HEK293 (cell line): ENCODE measurements around the gene PHEX.

Source experiments
- CTCF ChIA-PET: fragments of 350-600 bp; formaldehyde crosslinking; extraction: SDS; loops from one replicate; lab custom pipeline; 2021; ENCODE audit warnings: antibody characterized with exemption; lab: Yijun Ruan, JAX
- POLR2A ChIA-PET: fragments of 300-600 bp; formaldehyde crosslinking; extraction: SDS; loops from one replicate; lab custom pipeline; 2020; ENCODE audit warnings: antibody characterized with exemption, inconsistent platforms; lab: Yijun Ruan, JAX
- H3K27ac ChIP-seq: fragments of 200-500 bp; sonication (Bioruptor generic); 2 replicates; pipeline ENCODE4 v1.5.1; 2014; ENCODE audit warnings: low read depth, low read length, control low read depth, inconsistent platforms; ENCODE audit errors: extremely low read depth
- H3K36me3 ChIP-seq, 2 experiments: fragments of 200-500 bp in 1 of 2; sonication (Bioruptor generic) in 1 of 2; 1 replicate in 1 of 2; 2 replicates in 1 of 2; pipeline ENCODE4 v1.5.1; 2014 to 2017; ENCODE audit warnings: inconsistent platforms in 2 of 2, low read length in 2 of 2; ENCODE audit not compliant: control insufficient read depth in 2 of 2, insufficient read depth in 1 of 2
- H3K4me1 ChIP-seq: fragments of 200-500 bp; sonication (Bioruptor generic); 2 replicates; pipeline ENCODE4 v1.5.1; 2014; ENCODE audit warnings: mild to moderate bottlenecking, low read length, inconsistent platforms; ENCODE audit not compliant: control insufficient read depth, insufficient read depth
- H3K4me3 ChIP-seq: 2 replicates; pipeline ENCODE4 v1.5.1; 2011; ENCODE audit warnings: low read depth, mild to moderate bottlenecking, control low read depth, low read length, moderate library complexity
- H3K9me3 ChIP-seq: fragments of 200-500 bp; sonication (Bioruptor generic); 2 replicates; pipeline ENCODE4 v1.5.1; 2014; ENCODE audit warnings: low read depth, low read length, inconsistent platforms; ENCODE audit not compliant: control insufficient read depth, insufficient read depth
- GLI4 ChIP-seq: fragments of 450-650 bp; formaldehyde crosslinking; IDR thresholded peaks from 2 replicates; pipeline ENCODE4 v1.5.1; 2016; ENCODE audit warnings: missing biosample characterization, missing genetic modification characterization
- HOXC10 ChIP-seq: sonication (generic); formaldehyde crosslinking; IDR thresholded peaks from 2 replicates; pipeline ENCODE4 v1.8.1; 2023; ENCODE audit warnings: mild to moderate bottlenecking, missing genetic modification reagents
- HOXD13 ChIP-seq: sonication (generic); formaldehyde crosslinking; IDR thresholded peaks from 2 replicates; pipeline ENCODE4 v1.8.0; 2022; ENCODE audit warnings: missing genetic modification reagents, borderline replicate concordance
- KLF10 ChIP-seq: fragments of 450-650 bp; IDR thresholded peaks from 2 replicates; pipeline ENCODE4 v1.5.1; 2018; ENCODE audit warnings: missing biosample characterization, mild to moderate bottlenecking, missing genetic modification characterization
- SETDB1 ChIP-seq: IDR thresholded peaks from one replicate; pipeline ENCODE4 v1.6.1; 2017; ENCODE audit warnings: mild to moderate bottlenecking, low read length, moderate library complexity, mixed read lengths; ENCODE audit not compliant: insufficient read length
- WT1 ChIP-seq: fragments of 450-650 bp; formaldehyde crosslinking; IDR thresholded peaks from 2 replicates; pipeline ENCODE4 v1.5.1; 2016; ENCODE audit warnings: missing biosample characterization, missing genetic modification characterization
- ZBTB21 ChIP-seq: fragments of 450-650 bp; formaldehyde crosslinking; IDR thresholded peaks from 2 replicates; pipeline ENCODE4 v1.5.1; 2017; ENCODE audit warnings: missing biosample characterization, missing genetic modification characterization
- ZNF169 ChIP-seq: fragments of 450-650 bp; formaldehyde crosslinking; IDR thresholded peaks from 2 replicates; pipeline ENCODE4 v1.5.1; 2016; ENCODE audit warnings: missing biosample characterization, missing genetic modification characterization
- ZNF324 ChIP-seq: fragments of 450-650 bp; formaldehyde crosslinking; IDR thresholded peaks from 2 replicates; pipeline ENCODE4 v1.5.1; 2016; ENCODE audit warnings: missing biosample characterization, missing genetic modification characterization
- ZNF350 ChIP-seq: fragments of 450-650 bp; formaldehyde crosslinking; IDR thresholded peaks from 2 replicates; pipeline ENCODE4 v1.5.0; 2017; ENCODE audit warnings: missing biosample characterization, mild to moderate bottlenecking, missing genetic modification characterization
- ZNF514 ChIP-seq: fragments of 450-650 bp; formaldehyde crosslinking; IDR thresholded peaks from 2 replicates; pipeline ENCODE4 v1.5.1; 2016; ENCODE audit warnings: missing biosample characterization, missing genetic modification characterization
- ZNF544 ChIP-seq: fragments of 450-650 bp; formaldehyde crosslinking; IDR thresholded peaks from 2 replicates; pipeline ENCODE4 v1.5.0; 2017; ENCODE audit warnings: missing biosample characterization, missing genetic modification characterization
- ZNF549 ChIP-seq: fragments of 450-650 bp; IDR thresholded peaks from 2 replicates; pipeline ENCODE4 v1.5.1; 2018; ENCODE audit warnings: missing biosample characterization, missing genetic modification characterization, mild to moderate bottlenecking, inconsistent platforms, moderate library complexity
- ZNF555 ChIP-seq: fragments of 450-650 bp; formaldehyde crosslinking; conservative IDR thresholded peaks from 2 replicates; pipeline ENCODE4 v1.5.1; 2017; ENCODE audit warnings: missing biosample characterization, mild to moderate bottlenecking, missing genetic modification characterization, inconsistent platforms
- ZNF791 ChIP-seq: fragments of 450-650 bp; formaldehyde crosslinking; IDR thresholded peaks from 2 replicates; pipeline ENCODE4 v1.5.1; 2016; ENCODE audit warnings: missing biosample characterization, missing genetic modification characterization
- ZNF837 ChIP-seq: fragments of 450-650 bp; formaldehyde crosslinking; IDR thresholded peaks from 2 replicates; pipeline ENCODE4 v1.5.1; 2016; ENCODE audit warnings: missing biosample characterization, missing genetic modification characterization
- ZNF843 ChIP-seq: fragments of 450-650 bp; formaldehyde crosslinking; IDR thresholded peaks from 2 replicates; pipeline ENCODE4 v1.5.1; 2016; ENCODE audit warnings: missing biosample characterization, missing genetic modification characterization
- ZSCAN16 ChIP-seq: fragments of 450-650 bp; formaldehyde crosslinking; IDR thresholded peaks from 2 replicates; pipeline ENCODE4 v1.5.1; 2016; ENCODE audit warnings: missing biosample characterization, missing genetic modification characterization
- TF ChIP-seq, protein P1 (sequence below): fragments of 450-650 bp; formaldehyde crosslinking; IDR thresholded peaks from 2 replicates; pipeline ENCODE4 v1.5.1; 2016; ENCODE audit warnings: missing biosample characterization, missing genetic modification characterization
- TF ChIP-seq, protein P2 (sequence below): fragments of 450-650 bp; formaldehyde crosslinking; conservative IDR thresholded peaks from 2 replicates; pipeline ENCODE4 v1.5.1; 2016; ENCODE audit warnings: low read depth, missing biosample characterization, missing genetic modification characterization
- TF ChIP-seq, protein P3 (sequence below): fragments of 450-650 bp; formaldehyde crosslinking; IDR thresholded peaks from 2 replicates; pipeline ENCODE4; 2016; ENCODE audit warnings: missing biosample characterization, missing genetic modification characterization
- TF ChIP-seq, protein P4 (sequence below): fragments of 450-650 bp; formaldehyde crosslinking; IDR thresholded peaks from 2 replicates; pipeline ENCODE4 v1.5.1; 2017; ENCODE audit warnings: missing biosample characterization, missing genetic modification characterization
- TF ChIP-seq, protein P5 (sequence below): fragments of 450-650 bp; formaldehyde crosslinking; IDR thresholded peaks from 2 replicates; pipeline ENCODE4 v1.5.1; 2016; ENCODE audit warnings: missing biosample characterization, missing genetic modification characterization

The PHEX gene

DNA sequence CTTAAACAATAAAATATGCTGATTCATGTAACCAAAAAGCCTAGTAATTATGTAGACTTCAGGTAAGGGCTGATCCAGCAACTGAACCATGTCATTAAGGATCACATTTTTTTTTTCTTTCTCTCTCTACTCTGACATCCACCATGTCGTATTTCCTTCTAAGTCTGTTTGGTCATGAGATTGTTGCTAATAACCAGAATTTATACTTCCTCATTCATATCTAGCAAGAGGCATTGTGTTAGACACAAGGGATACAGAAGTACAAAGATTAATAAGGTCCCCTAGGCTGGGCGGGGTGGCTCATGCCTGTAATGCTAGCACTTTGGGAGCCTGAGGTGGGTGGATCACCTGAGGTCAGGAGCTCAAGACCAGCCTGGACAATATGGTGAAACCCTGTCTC is 24.1 kb downstream of the PHEX start:
- Histone ChIP-seq H3K4me1 (no peaks in the 10 kb centered on the region), H3K9me3 (no peaks in the 10 kb centered on the region), H3K4me3 (no peak overlapping the region), H3K36me3 (no peaks in the 10 kb centered on the region), H3K27ac (no peak overlapping the region)
- CTCF ChIA-PET = interaction anchor here (0.6 to 1.3 kb wide), 3 partner anchors 25 to 476 kb away, joined by 3 read pairs; no protein-coding TSS in a partner anchor
- POLR2A ChIA-PET = interaction anchor here (0.6 kb wide), 1 partner anchor 68 kb away, joined by 3 read pairs; no protein-coding TSS in a partner anchor
- TF ChIP-seq ZSCAN16 = no peak
- TF ChIP-seq ZNF324 (tag by site-specific recombination) = no peak
- TF ChIP-seq, protein P1, sequence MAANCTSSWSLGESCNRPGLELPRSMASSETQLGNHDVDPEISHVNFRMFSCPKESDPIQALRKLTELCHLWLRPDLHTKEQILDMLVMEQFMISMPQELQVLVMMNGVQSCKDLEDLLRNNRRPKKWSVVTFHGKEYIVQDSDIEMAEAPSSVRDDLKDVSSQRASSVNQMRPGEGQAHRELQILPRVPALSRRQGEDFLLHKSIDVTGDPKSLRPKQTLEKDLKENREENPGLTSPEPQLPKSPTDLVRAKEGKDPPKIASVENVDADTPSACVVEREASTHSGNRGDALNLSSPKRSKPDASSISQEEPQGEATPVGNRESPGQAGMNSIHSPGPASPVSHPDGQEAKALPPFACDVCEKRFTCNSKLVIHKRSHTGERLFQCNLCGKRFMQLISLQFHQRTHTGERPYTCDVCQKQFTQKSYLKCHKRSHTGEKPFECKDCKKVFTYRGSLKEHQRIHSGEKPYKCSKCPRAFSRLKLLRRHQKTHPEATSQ (tag by site-specific recombination) = no peak
- TF ChIP-seq ZNF514 (tag by site-specific recombination) = no peak

DNA sequence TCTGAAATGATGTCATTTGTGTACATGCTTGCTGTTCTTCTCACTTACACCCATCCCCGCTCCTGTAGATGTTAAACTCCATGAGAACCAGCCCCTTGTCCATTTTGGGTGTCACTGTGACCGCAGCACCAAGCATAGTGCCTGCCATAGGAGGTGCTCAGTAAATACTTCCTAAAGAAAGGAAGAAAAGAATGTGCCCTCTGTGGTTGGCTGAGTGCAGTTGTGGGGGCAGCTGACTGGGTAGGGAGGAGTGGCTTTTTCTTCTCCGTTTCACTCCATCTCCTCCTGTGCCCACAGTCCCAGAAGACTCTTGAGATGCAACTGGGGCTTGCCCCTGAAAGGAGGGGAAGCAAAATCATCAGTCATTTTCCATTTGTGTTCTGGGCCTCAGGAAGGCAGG is 25.5 kb downstream of the PHEX start:
- TF ChIP-seq ZBTB21 (tag by site-specific recombination) (no peak), GLI4 (tag by site-specific recombination) (no peak), ZNF350 (tag by site-specific recombination) (no peak), HOXD13 (CRISPR knock-in tag) (no peak)
- TF ChIP-seq, protein P2, sequence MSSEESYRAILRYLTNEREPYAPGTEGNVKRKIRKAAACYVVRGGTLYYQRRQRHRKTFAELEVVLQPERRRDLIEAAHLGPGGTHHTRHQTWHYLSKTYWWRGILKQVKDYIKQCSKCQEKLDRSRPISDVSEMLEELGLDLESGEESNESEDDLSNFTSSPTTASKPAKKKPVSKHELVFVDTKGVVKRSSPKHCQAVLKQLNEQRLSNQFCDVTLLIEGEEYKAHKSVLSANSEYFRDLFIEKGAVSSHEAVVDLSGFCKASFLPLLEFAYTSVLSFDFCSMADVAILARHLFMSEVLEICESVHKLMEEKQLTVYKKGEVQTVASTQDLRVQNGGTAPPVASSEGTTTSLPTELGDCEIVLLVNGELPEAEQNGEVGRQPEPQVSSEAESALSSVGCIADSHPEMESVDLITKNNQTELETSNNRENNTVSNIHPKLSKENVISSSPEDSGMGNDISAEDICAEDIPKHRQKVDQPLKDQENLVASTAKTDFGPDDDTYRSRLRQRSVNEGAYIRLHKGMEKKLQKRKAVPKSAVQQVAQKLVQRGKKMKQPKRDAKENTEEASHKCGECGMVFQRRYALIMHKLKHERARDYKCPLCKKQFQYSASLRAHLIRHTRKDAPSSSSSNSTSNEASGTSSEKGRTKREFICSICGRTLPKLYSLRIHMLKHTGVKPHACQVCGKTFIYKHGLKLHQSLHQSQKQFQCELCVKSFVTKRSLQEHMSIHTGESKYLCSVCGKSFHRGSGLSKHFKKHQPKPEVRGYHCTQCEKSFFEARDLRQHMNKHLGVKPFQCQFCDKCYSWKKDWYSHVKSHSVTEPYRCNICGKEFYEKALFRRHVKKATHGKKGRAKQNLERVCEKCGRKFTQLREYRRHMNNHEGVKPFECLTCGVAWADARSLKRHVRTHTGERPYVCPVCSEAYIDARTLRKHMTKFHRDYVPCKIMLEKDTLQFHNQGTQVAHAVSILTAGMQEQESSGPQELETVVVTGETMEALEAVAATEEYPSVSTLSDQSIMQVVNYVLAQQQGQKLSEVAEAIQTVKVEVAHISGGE (tag by site-specific recombination) = no peak
- TF ChIP-seq, protein P3, sequence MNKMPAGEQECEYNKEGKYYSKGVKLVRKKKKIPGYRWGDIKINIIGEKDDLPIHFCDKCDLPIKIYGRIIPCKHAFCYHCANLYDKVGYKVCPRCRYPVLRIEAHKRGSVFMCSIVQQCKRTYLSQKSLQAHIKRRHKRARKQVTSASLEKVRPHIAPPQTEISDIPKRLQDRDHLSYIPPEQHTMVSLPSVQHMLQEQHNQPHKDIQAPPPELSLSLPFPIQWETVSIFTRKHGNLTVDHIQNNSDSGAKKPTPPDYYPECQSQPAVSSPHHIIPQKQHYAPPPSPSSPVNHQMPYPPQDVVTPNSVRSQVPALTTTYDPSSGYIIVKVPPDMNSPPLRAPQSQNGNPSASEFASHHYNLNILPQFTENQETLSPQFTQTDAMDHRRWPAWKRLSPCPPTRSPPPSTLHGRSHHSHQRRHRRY (tag by site-specific recombination) = no peak
- H3K9me3 ChIP-seq = no peaks in the 10 kb centered on the region
- CTCF ChIA-PET = no interaction called here
- H3K36me3 ChIP-seq = no peaks in the 10 kb centered on the region
- H3K4me3 ChIP-seq = no peak overlapping the region
- H3K27ac ChIP-seq = no peak overlapping the region
- POLR2A ChIA-PET = no interaction called here
- H3K4me1 ChIP-seq = no peaks in the 10 kb centered on the region

DNA sequence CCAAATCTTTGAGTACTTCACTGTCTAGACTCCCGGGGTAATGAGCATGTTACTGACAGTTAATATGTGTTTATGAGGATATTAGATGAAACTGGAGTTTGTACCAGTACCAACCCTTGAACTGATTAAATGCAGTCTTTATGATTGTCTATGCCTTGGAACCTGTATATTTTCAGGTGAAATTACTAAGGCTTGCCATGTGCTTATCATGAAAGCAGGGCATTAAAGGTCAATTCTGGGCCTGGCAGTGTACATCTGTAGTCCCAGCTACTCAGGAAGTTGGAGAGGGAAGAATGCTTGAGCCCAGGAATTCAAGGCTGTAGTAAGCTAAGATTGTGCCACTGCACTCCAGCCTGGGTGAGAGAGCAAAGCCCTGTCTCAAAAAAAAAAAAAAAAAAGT is 27.6 kb downstream of the PHEX start:
- Histone ChIP-seq H3K27ac (no peak overlapping the region), H3K36me3 (no peaks in the 10 kb centered on the region), H3K9me3 (no peaks in the 10 kb centered on the region), H3K4me3 (no peak overlapping the region), H3K4me1 (no peaks in the 10 kb centered on the region)
- POLR2A ChIA-PET = no interaction called here
- CTCF ChIA-PET = interaction anchor here (0.9 to 1.6 kb wide), 2 partner anchors 9 to 21 kb away, joined by 5 to 8 read pairs; no protein-coding TSS in a partner anchor
- no peak for TF ChIP-seq SETDB1
- TF ChIP-seq KLF10 = no peak
- no peak for TF ChIP-seq ZNF837 (tag by site-specific recombination)
- TF ChIP-seq, protein P1 (tag by site-specific recombination) = no peak
- TF ChIP-seq ZNF549 (tag by site-specific recombination) = no peak
- TF ChIP-seq WT1 (tag by site-specific recombination) = no peak
- TF ChIP-seq ZNF843 = no peak
- no peak for TF ChIP-seq ZNF791
- TF ChIP-seq, protein P4, sequence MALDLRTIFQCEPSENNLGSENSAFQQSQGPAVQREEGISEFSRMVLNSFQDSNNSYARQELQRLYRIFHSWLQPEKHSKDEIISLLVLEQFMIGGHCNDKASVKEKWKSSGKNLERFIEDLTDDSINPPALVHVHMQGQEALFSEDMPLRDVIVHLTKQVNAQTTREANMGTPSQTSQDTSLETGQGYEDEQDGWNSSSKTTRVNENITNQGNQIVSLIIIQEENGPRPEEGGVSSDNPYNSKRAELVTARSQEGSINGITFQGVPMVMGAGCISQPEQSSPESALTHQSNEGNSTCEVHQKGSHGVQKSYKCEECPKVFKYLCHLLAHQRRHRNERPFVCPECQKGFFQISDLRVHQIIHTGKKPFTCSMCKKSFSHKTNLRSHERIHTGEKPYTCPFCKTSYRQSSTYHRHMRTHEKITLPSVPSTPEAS (tag by site-specific recombination) = no peak
- TF ChIP-seq ZNF555 (tag by site-specific recombination) = no peak
- TF ChIP-seq ZNF544 (tag by site-specific recombination) = no peak
- no peak for TF ChIP-seq ZBTB21 (tag by site-specific recombination)
- TF ChIP-seq ZNF169 (tag by site-specific recombination) = no peak
- TF ChIP-seq, protein P5, sequence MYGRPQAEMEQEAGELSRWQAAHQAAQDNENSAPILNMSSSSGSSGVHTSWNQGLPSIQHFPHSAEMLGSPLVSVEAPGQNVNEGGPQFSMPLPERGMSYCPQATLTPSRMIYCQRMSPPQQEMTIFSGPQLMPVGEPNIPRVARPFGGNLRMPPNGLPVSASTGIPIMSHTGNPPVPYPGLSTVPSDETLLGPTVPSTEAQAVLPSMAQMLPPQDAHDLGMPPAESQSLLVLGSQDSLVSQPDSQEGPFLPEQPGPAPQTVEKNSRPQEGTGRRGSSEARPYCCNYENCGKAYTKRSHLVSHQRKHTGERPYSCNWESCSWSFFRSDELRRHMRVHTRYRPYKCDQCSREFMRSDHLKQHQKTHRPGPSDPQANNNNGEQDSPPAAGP (tag by site-specific recombination) = no peak
- TF ChIP-seq HOXC10 (CRISPR knock-in tag) = no peak
